Activated CD8-positive, alpha-beta T cell treated with anti-CD3 and anti-CD28 coated beads for 36 hours (primary cell): ENCODE results near the gene MRNIP. TPM values are rescaled to one million over a fixed set of nuclear protein-coding genes. Genes with fewer than 3 reads are reported as not detected.

Experiments
- ATAC-seq: fragments of 200-7000 bp; cut with Tn5 transposase; one replicate; pipeline ENCODE4 v1.10.0; 2021; ENCODE audit warnings: mild to moderate bottlenecking, moderate library complexity
- CTCF ChIA-PET: fragments of 350-600 bp; sonication (Branson Sonifier 250); formaldehyde crosslinking; loops from one replicate; lab custom pipeline; 2021; ENCODE audit warnings: antibody characterized with exemption; lab: Charles Lee
- POLR2A ChIA-PET: fragments of 350-600 bp; sonication (Branson Sonifier 250); formaldehyde crosslinking; loops from one replicate; lab custom pipeline; 2021; ENCODE audit warnings: antibody characterized with exemption; lab: Charles Lee
- DNase-seq: peaks from one replicate; pipeline ENCODE4 v3.0.0-alpha.2; 2020
- H3K27ac Mint-ChIP-seq: one replicate; pipeline ENCODE4 v1.8.0; 2021; ENCODE audit warnings: mild to moderate bottlenecking, mixed read lengths
- H3K27me3 Mint-ChIP-seq: one replicate; pipeline ENCODE4 v1.8.0; 2021; ENCODE audit warnings: mixed read lengths
- H3K36me3 Mint-ChIP-seq: one replicate; pipeline ENCODE4 v1.8.0; 2021; ENCODE audit warnings: low read depth, mixed read lengths
- H3K4me1 Mint-ChIP-seq: one replicate; pipeline ENCODE4 v1.8.0; 2021; ENCODE audit warnings: low read depth, mixed read lengths
- H3K4me3 Mint-ChIP-seq: one replicate; pipeline ENCODE4 v1.8.0; 2021; ENCODE audit warnings: mild to moderate bottlenecking, moderate library complexity, mixed read lengths
- H3K9me3 Mint-ChIP-seq: one replicate; pipeline ENCODE4 v1.8.0; 2021; ENCODE audit warnings: mixed read lengths
- intact Hi-C: fragments of 100-400 bp; cut with micrococcal nuclease; formaldehyde crosslinking; loops from one replicate; pipeline ENCODE4 v1.10.0; 2022
- total RNA-seq, 2 experiments: library from RNA; stranded (reverse); gene quantifications; one replicate each; pipeline ENCODE4 v1.2.3, GENCODE V29; 2021
- TF ChIP-seq, protein P1 (sequence below): fragments of 200-600 bp; IDR thresholded peaks from one replicate; pipeline ENCODE4 v1.8.0; 2022; ENCODE audit warnings: antibody characterized with exemption, mild to moderate bottlenecking

MRNIP gene
- total RNA-seq, 2 experiments from 2014 or later, result 19.8 to 21.5 TPM

GRCh38 chr5:179879003-179879689 lies 20.5 kb upstream of the MRNIP start:
- peaks cover 8% of the 10 kb centered on the region for H3K9me3 Mint-ChIP-seq
- POLR2A ChIA-PET, result interaction anchor here (0.9 kb wide), 1 partner anchor 8 kb away, joined by 3 read pairs; no protein-coding TSS in a partner anchor
- H3K4me3 Mint-ChIP-seq, result no peak overlapping the region
- H3K36me3 Mint-ChIP-seq, result peaks cover 28% of the 10 kb centered on the region
- intact Hi-C loops, result no loop called here
- H3K27me3 Mint-ChIP-seq, result no peaks in the 10 kb centered on the region
- no peak overlapping the region for H3K27ac Mint-ChIP-seq
- CTCF ChIA-PET, result interaction anchor here (1.0 kb wide), 1 partner anchor 26 kb away, joined by 3 read pairs; no protein-coding TSS in a partner anchor
- DNase-seq, result no peak
- no peak for ATAC-seq
- H3K4me1 Mint-ChIP-seq, result no peaks in the 10 kb centered on the region
- TF ChIP-seq, protein P1, sequence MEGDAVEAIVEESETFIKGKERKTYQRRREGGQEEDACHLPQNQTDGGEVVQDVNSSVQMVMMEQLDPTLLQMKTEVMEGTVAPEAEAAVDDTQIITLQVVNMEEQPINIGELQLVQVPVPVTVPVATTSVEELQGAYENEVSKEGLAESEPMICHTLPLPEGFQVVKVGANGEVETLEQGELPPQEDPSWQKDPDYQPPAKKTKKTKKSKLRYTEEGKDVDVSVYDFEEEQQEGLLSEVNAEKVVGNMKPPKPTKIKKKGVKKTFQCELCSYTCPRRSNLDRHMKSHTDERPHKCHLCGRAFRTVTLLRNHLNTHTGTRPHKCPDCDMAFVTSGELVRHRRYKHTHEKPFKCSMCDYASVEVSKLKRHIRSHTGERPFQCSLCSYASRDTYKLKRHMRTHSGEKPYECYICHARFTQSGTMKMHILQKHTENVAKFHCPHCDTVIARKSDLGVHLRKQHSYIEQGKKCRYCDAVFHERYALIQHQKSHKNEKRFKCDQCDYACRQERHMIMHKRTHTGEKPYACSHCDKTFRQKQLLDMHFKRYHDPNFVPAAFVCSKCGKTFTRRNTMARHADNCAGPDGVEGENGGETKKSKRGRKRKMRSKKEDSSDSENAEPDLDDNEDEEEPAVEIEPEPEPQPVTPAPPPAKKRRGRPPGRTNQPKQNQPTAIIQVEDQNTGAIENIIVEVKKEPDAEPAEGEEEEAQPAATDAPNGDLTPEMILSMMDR, result no peak

GRCh38 chr5:179878222-179879002 lies 19.8 kb upstream of the MRNIP start:
- H3K4me3 Mint-ChIP-seq, result no peak overlapping the region
- ATAC-seq (no peak), DNase-seq (no peak)
- TF ChIP-seq, protein P1, result no peak
- peaks cover 22% of the 10 kb centered on the region for H3K36me3 Mint-ChIP-seq
- no peaks in the 10 kb centered on the region for H3K4me1 Mint-ChIP-seq
- CTCF ChIA-PET, result interaction anchor here (1.0 kb wide), 1 partner anchor 27 kb away, joined by 3 read pairs; no protein-coding TSS in a partner anchor
- intact Hi-C loops, result no loop called here
- no peak overlapping the region for H3K27ac Mint-ChIP-seq
- no peaks in the 10 kb centered on the region for H3K27me3 Mint-ChIP-seq
- POLR2A ChIA-PET, result interaction anchor here (0.6 kb wide), 1 partner anchor 37 kb away, joined by 3 read pairs; no protein-coding TSS in a partner anchor
- peaks cover 2% of the 10 kb centered on the region for H3K9me3 Mint-ChIP-seq

DNA sequence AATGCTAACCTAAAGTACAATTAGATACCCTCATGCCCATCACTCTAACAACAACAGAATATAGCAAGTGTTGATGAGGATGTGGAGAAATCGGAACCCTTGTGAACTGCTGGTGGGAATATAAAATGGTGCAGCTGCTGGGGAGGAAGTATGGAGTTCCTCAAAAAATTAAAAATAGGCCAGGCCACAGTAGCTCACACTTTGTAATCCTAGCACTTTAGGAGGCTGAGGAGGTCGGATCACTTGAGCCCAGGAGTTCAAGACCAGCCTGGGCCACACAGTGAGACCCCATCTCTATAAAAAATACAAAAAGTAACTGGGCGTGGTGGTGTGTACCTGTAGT lies 18.0 kb upstream of the MRNIP start:
- intact Hi-C loops, result no loop called here
- POLR2A ChIA-PET, result no interaction called here
- CTCF ChIA-PET, result no interaction called here
- Mint-ChIP-seq H3K4me1 (no peaks in the 10 kb centered on the region), H3K27ac (no peak overlapping the region), H3K36me3 (peaks cover 16% of the 10 kb centered on the region), H3K9me3 (no peaks in the 10 kb centered on the region), H3K27me3 (no peaks in the 10 kb centered on the region), H3K4me3 (no peak overlapping the region)
- TF ChIP-seq, protein P1, result no peak
- no peak for ATAC-seq
- no peak for DNase-seq

DNA sequence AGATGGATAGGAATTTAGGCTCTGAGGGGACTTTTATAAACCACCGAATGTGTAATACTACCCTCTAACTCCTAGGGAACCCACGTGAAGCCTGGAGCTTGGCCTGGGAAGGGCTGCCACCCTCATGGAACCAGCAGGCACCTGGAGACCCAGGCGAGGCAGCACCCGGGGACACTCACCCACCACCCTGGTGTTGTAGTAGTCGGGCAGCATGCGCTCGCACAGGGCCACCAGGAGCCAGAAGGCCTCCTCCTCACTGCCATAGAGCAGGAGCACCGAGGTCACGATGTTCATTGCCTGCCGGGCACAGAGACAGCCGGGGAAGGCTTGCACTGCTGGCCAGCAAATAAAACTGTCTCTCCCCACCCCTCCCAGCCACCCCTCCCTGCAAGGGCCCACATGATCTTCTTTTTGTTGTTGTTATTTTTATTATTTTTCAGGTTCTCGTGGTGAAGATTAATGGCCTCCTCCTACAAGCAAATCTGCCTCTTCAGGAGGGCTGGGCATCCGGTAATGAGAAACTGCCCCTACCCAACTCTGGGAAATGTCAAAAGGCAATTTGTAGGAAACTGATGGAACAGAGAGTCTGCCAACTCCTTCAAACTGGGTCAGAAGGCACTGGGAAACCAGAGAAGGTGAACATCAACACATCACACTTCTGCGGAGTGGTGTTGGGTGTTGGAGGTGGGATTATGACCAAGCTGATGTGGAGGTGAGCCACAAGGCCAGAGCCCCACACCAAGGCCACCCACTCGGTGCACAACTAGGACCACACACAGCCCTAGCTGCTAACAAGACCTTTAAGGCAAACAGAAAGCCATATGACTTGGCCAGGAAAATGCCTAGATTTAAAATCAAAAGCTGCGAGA lies 17.4 kb upstream of the MRNIP start:
- POLR2A ChIA-PET, result interaction anchor here (0.6 kb wide), 1 partner anchor 93 kb away, joined by 3 read pairs; no protein-coding TSS in a partner anchor
- no peak for ATAC-seq
- H3K36me3 Mint-ChIP-seq, result peaks cover 17% of the 10 kb centered on the region
- no peaks in the 10 kb centered on the region for H3K9me3 Mint-ChIP-seq
- intact Hi-C loops, result no loop called here
- no peak overlapping the region for H3K4me3 Mint-ChIP-seq
- CTCF ChIA-PET, result no interaction called here
- TF ChIP-seq, protein P1, result no peak
- no peaks in the 10 kb centered on the region for H3K27me3 Mint-ChIP-seq
- no peak for DNase-seq
- H3K4me1 Mint-ChIP-seq, result no peaks in the 10 kb centered on the region
- H3K27ac Mint-ChIP-seq, result no peak overlapping the region
